Measurements from ENCODE around the gene LYPLAL1. TPM values are rescaled to one million over a fixed set of nuclear protein-coding genes. Genes with fewer than 3 reads are reported as not detected.

The LYPLAL1 gene
- total RNA-seq, 1 experiment from 2014 or later: 20.7 TPM

GRCh38 chr1:219174460-219175211 lies 958 bp downstream of the LYPLAL1 start:
- no peak for TF ChIP-seq ETV6 (CRISPR knock-in tag; IDR thresholded peaks at IDR 0.05)
- TF ChIP-seq ZNF121 (CRISPR knock-in tag; IDR thresholded peaks at IDR 0.05): no peak
- TF ChIP-seq CDX4 (CRISPR knock-in tag; IDR thresholded peaks at IDR 0.05; ENCODE audit: borderline replicate concordance): no peak
- TF ChIP-seq FOXP4 (CRISPR knock-in tag; IDR thresholded peaks at IDR 0.05): no peak
- TF ChIP-seq USF2 (CRISPR knock-in tag; IDR thresholded peaks at IDR 0.05): no peak
- no peak for TF ChIP-seq SP1 (CRISPR knock-in tag; conservative IDR thresholded peaks at IDR 0.05)
- TF ChIP-seq ZNF317 (CRISPR knock-in tag; IDR thresholded peaks at IDR 0.05; ENCODE audit: borderline replicate concordance, low read depth): no peak
- no peak for TF ChIP-seq SMAD4 (CRISPR knock-in tag; IDR thresholded peaks at IDR 0.05)
- TF ChIP-seq FOXP1 (CRISPR knock-in tag; IDR thresholded peaks at IDR 0.05; ENCODE audit: borderline replicate concordance): no peak
- no peak for TF ChIP-seq E2F1 (CRISPR knock-in tag; IDR thresholded peaks at IDR 0.05)
- TF ChIP-seq E2F4 (CRISPR knock-in tag; IDR thresholded peaks at IDR 0.05; ENCODE audit: borderline replicate concordance, low read depth): no peak
- no peak for TF ChIP-seq ELF4 (CRISPR knock-in tag; IDR thresholded peaks at IDR 0.05; ENCODE audit: low read depth)
- TF ChIP-seq KAT7 (CRISPR knock-in tag; IDR thresholded peaks at IDR 0.05; ENCODE audit: borderline replicate concordance): no peak
- Mint-ChIP-seq H3K4me3 (peak overlapping the region; percentile 96), H3K9me3 (peaks cover 5% of the 10 kb centered on the region; the same call in 1 of the 2 replicates), H3K27me3 (ENCODE audit: low read depth) (no peaks in the 10 kb centered on the region), H3K36me3 (peaks cover 3% of the 10 kb centered on the region; the same call in 1 of the 2 replicates), H3K4me1 (peaks cover 26% of the 10 kb centered on the region), H3K27ac (peak overlapping the region; percentile 94)
- ChIA-PET POLR2A (no interaction called here), CTCF (interaction anchor here (0.8 kb wide), 1 partner anchor 211 kb away, joined by 3 read pairs; no protein-coding TSS in a partner anchor)
- ATAC-seq (peak; percentile 56), DNase-seq (ENCODE audit: low spot score) (no peak)

- peak overlapping the region; percentile 94 for H3K27ac Mint-ChIP-seq
- no peak for ATAC-seq
- H3K27me3 Mint-ChIP-seq (ENCODE audit: low read depth): no peaks in the 10 kb centered on the region
- no peak for DNase-seq (ENCODE audit: low spot score)
- peaks cover 5% of the 10 kb centered on the region; the same call in 1 of the 2 replicates for H3K9me3 Mint-ChIP-seq
- H3K4me1 Mint-ChIP-seq: peaks cover 26% of the 10 kb centered on the region
- CTCF ChIA-PET: interaction anchor here (0.8 kb wide), 1 partner anchor 211 kb away, joined by 3 read pairs; no protein-coding TSS in a partner anchor
- peak overlapping the region; percentile 96 for H3K4me3 Mint-ChIP-seq
- POLR2A ChIA-PET: no interaction called here
- H3K36me3 Mint-ChIP-seq: peaks cover 3% of the 10 kb centered on the region; the same call in 1 of the 2 replicates
- TF ChIP-seq CREM (CRISPR knock-in tag; IDR thresholded peaks at IDR 0.05) (no peak), ATF6 (CRISPR knock-in tag; IDR thresholded peaks at IDR 0.05) (no peak), TEAD1 (CRISPR knock-in tag; IDR thresholded peaks at IDR 0.05) (no peak), ZNF425 (CRISPR knock-in tag; conservative IDR thresholded peaks at IDR 0.05) (no peak), AR (CRISPR knock-in tag; IDR thresholded peaks at IDR 0.05) (no peak), MLX (CRISPR knock-in tag; IDR thresholded peaks at IDR 0.05) (no peak)
These were observed 1.5 kb downstream of the LYPLAL1 start for GRCh38 chr1:219175212-219175564.

Measured in WTC11 (cell line).